ENCODE results near the gene FRAS1. TPM values are rescaled to one million over a fixed set of nuclear protein-coding genes. Genes with fewer than 3 reads are reported as not detected.
"Not testable (repeated sequence)": the region's sequence is repeated elsewhere in the genome, so short reads cannot be mapped to it uniquely, and the experiment has no call there.

FRAS1 gene
- total RNA-seq, 5 donors from 2014 or later (not counting 1 experiment from before 2014, with no cell fraction given): 0.23 to 0.39 (median 0.32) TPM; not detected in 2

GRCh38 chr4:78092350-78092749, 35.2 kb downstream of the FRAS1 start:
- H3K9me3 Mint-ChIP-seq; H3K4me3 Mint-ChIP-seq; H3K36me3 Mint-ChIP-seq; POLR2A ChIA-PET; H3K27me3 ChIP-seq (replicated peaks in 1 of 2; ENCODE audit: control insufficient read depth in 2 of 2, extremely low read depth in 1 of 2, insufficient read depth in 2 of 2, low read length in 1 of 2); H3K36me3 ChIP-seq (ENCODE audit: control insufficient read depth in 2 of 2, extremely low read depth in 1 of 2, insufficient read depth in 1 of 2, low read length in 1 of 2); H3K27ac Mint-ChIP-seq; H3K4me1 Mint-ChIP-seq; H3K9me3 ChIP-seq; H3K4me1 ChIP-seq (ENCODE audit: control insufficient read depth in 1 of 2, extremely low read depth in 1 of 2, insufficient read depth in 2 of 2, low read length in 2 of 2); H3K27ac ChIP-seq (ENCODE audit: low read length); DNase-seq; ATAC-seq (replicated peaks in 1 of 4); H3K4me3 ChIP-seq (ENCODE audit: control insufficient read depth in 1 of 2, extremely low read depth in 1 of 2, low read length in 1 of 2): not testable (repeated sequence)
- CTCF ChIA-PET: interaction anchor here (0.5 to 0.7 kb wide), 3 partner anchors 19 to 424 kb away, joined by 3 to 8 read pairs (median 3); no protein-coding TSS in a partner anchor
- 80% methylated on average over 2 of the region's 5 CpGs for WGBS (ENCODE audit: insufficient coverage)
- H3K27me3 Mint-ChIP-seq: peaks cover 4 to 16% of the 10 kb centered on the region in 2 donors

- H3K36me3 Mint-ChIP-seq: no peaks in the 10 kb centered on the region
- H3K27me3 Mint-ChIP-seq: peaks cover 4 to 18% of the 10 kb centered on the region in 2 donors
- Histone ChIP-seq H3K9me3 (no peaks in the 10 kb centered on the region), H3K4me3 (ENCODE audit: control insufficient read depth in 1 of 2, extremely low read depth in 1 of 2, low read length in 1 of 2) (no peak overlapping the region), H3K36me3 (ENCODE audit: control insufficient read depth in 2 of 2, extremely low read depth in 1 of 2, insufficient read depth in 1 of 2, low read length in 1 of 2) (no peaks in the 10 kb centered on the region), H3K27ac (ENCODE audit: low read length) (no peak overlapping the region), H3K4me1 (ENCODE audit: control insufficient read depth in 1 of 2, extremely low read depth in 1 of 2, insufficient read depth in 2 of 2, low read length in 2 of 2) (no peaks in the 10 kb centered on the region), H3K27me3 (replicated peaks in 1 of 2; ENCODE audit: control insufficient read depth in 2 of 2, extremely low read depth in 1 of 2, insufficient read depth in 2 of 2, low read length in 1 of 2) (no peaks in the 10 kb centered on the region)
- H3K27ac Mint-ChIP-seq: no peak overlapping the region
- no peak overlapping the region for H3K4me3 Mint-ChIP-seq
- no peaks in the 10 kb centered on the region for H3K4me1 Mint-ChIP-seq
- ChIA-PET POLR2A (no interaction called here), CTCF (no interaction called here)
- no peak for DNase-seq
- peaks cover 0 to 11% (median 7%) of the 10 kb centered on the region in 3 donors for H3K9me3 Mint-ChIP-seq
- ATAC-seq (replicated peaks in 1 of 4): no peak
Measured at GRCh38 chr4:78092850-78093249, 35.7 kb downstream of the FRAS1 start.

GRCh38 chr4:78095081-78095480, 38.0 kb downstream of the FRAS1 start:
- no peaks in the 10 kb centered on the region for H3K4me1 ChIP-seq (ENCODE audit: control insufficient read depth in 1 of 2, extremely low read depth in 1 of 2, insufficient read depth in 2 of 2, low read length in 2 of 2)
- H3K9me3 ChIP-seq: no peaks in the 10 kb centered on the region
- H3K27ac ChIP-seq (ENCODE audit: low read length): no peak overlapping the region
- no peak overlapping the region for H3K27ac Mint-ChIP-seq
- H3K27me3 Mint-ChIP-seq: peaks cover 4 to 18% of the 10 kb centered on the region in 2 donors
- ATAC-seq (replicated peaks in 1 of 4) (no peak), DNase-seq (no peak)
- CTCF ChIA-PET: no interaction called here
- POLR2A ChIA-PET: no interaction called here
- peaks cover 0 to 11% (median 7%) of the 10 kb centered on the region in 3 donors for H3K9me3 Mint-ChIP-seq
- no peaks in the 10 kb centered on the region for H3K36me3 Mint-ChIP-seq
- no CpG with 5 or more reads among the region's 2 CpGs for WGBS (ENCODE audit: insufficient coverage)
- no peaks in the 10 kb centered on the region for H3K27me3 ChIP-seq (replicated peaks in 1 of 2; ENCODE audit: control insufficient read depth in 2 of 2, extremely low read depth in 1 of 2, insufficient read depth in 2 of 2, low read length in 1 of 2)
- no peaks in the 10 kb centered on the region for H3K36me3 ChIP-seq (ENCODE audit: control insufficient read depth in 2 of 2, extremely low read depth in 1 of 2, insufficient read depth in 1 of 2, low read length in 1 of 2)
- no peak overlapping the region for H3K4me3 ChIP-seq (ENCODE audit: control insufficient read depth in 1 of 2, extremely low read depth in 1 of 2, low read length in 1 of 2)
- H3K4me3 Mint-ChIP-seq: no peak overlapping the region
- no peaks in the 10 kb centered on the region for H3K4me1 Mint-ChIP-seq

- Histone ChIP-seq H3K36me3 (ENCODE audit: control insufficient read depth in 2 of 2, extremely low read depth in 1 of 2, insufficient read depth in 1 of 2, low read length in 1 of 2) (no peaks in the 10 kb centered on the region), H3K27me3 (replicated peaks in 1 of 2; ENCODE audit: control insufficient read depth in 2 of 2, extremely low read depth in 1 of 2, insufficient read depth in 2 of 2, low read length in 1 of 2) (no peaks in the 10 kb centered on the region), H3K4me1 (ENCODE audit: control insufficient read depth in 1 of 2, extremely low read depth in 1 of 2, insufficient read depth in 2 of 2, low read length in 2 of 2) (no peaks in the 10 kb centered on the region), H3K27ac (ENCODE audit: low read length) (no peak overlapping the region), H3K9me3 (no peaks in the 10 kb centered on the region), H3K4me3 (ENCODE audit: control insufficient read depth in 1 of 2, extremely low read depth in 1 of 2, low read length in 1 of 2) (no peak overlapping the region)
- Mint-ChIP-seq H3K27ac (no peak overlapping the region), H3K36me3 (no peaks in the 10 kb centered on the region), H3K4me3 (no peak overlapping the region), H3K4me1 (no peaks in the 10 kb centered on the region), H3K27me3 (peaks cover 0 to 11% of the 10 kb centered on the region in 2 donors), H3K9me3 (peaks cover 0 to 11% (median 7%) of the 10 kb centered on the region in 3 donors)
- CTCF ChIA-PET: no interaction called here
- POLR2A ChIA-PET: no interaction called here
- DNase-seq (no peak), ATAC-seq (replicated peaks in 1 of 4) (no peak)
- 100% methylated on average over 1 of the region's 3 CpGs for WGBS (ENCODE audit: insufficient coverage)
Measured at GRCh38 chr4:78099058-78099457, 41.9 kb downstream of the FRAS1 start.

- H3K4me3 Mint-ChIP-seq: no peak overlapping the region
- DNase-seq (no peak), ATAC-seq (replicated peaks in 1 of 4) (no peak)
- ChIA-PET CTCF (no interaction called here), POLR2A (no interaction called here)
- no peak overlapping the region for H3K27ac Mint-ChIP-seq
- H3K9me3 Mint-ChIP-seq: peaks cover 0 to 11% (median 7%) of the 10 kb centered on the region in 3 donors
- H3K4me1 Mint-ChIP-seq: no peaks in the 10 kb centered on the region
- Histone ChIP-seq H3K27me3 (replicated peaks in 1 of 2; ENCODE audit: control insufficient read depth in 2 of 2, extremely low read depth in 1 of 2, insufficient read depth in 2 of 2, low read length in 1 of 2) (no peaks in the 10 kb centered on the region), H3K36me3 (ENCODE audit: control insufficient read depth in 2 of 2, extremely low read depth in 1 of 2, insufficient read depth in 1 of 2, low read length in 1 of 2) (no peaks in the 10 kb centered on the region), H3K4me3 (ENCODE audit: control insufficient read depth in 1 of 2, extremely low read depth in 1 of 2, low read length in 1 of 2) (no peak overlapping the region), H3K4me1 (ENCODE audit: control insufficient read depth in 1 of 2, extremely low read depth in 1 of 2, insufficient read depth in 2 of 2, low read length in 2 of 2) (no peaks in the 10 kb centered on the region), H3K9me3 (no peaks in the 10 kb centered on the region), H3K27ac (ENCODE audit: low read length) (no peak overlapping the region)
- no peaks in the 10 kb centered on the region for H3K36me3 Mint-ChIP-seq
- peaks cover 2 to 14% of the 10 kb centered on the region in 2 donors for H3K27me3 Mint-ChIP-seq
Measured at GRCh38 chr4:78100060-78100459, 42.9 kb downstream of the FRAS1 start.

GRCh38 chr4:78119698-78120097, 62.6 kb downstream of the FRAS1 start:
- CTCF ChIA-PET: no interaction called here
- Mint-ChIP-seq H3K9me3 (peaks cover 0 to 8% (median 4%) of the 10 kb centered on the region in 3 donors), H3K27me3 (peaks cover 4 to 16% of the 10 kb centered on the region in 2 donors), H3K4me1 (no peaks in the 10 kb centered on the region), H3K27ac (no peak overlapping the region), H3K36me3 (no peaks in the 10 kb centered on the region), H3K4me3 (no peak overlapping the region)
- H3K27ac ChIP-seq (ENCODE audit: low read length): no peak overlapping the region
- WGBS (ENCODE audit: insufficient coverage): no CpG with 5 or more reads among the region's 2 CpGs
- POLR2A ChIA-PET: no interaction called here
- H3K27me3 ChIP-seq (replicated peaks in 1 of 2; ENCODE audit: control insufficient read depth in 2 of 2, extremely low read depth in 1 of 2, insufficient read depth in 2 of 2, low read length in 1 of 2): no peaks in the 10 kb centered on the region
- no peak for ATAC-seq (replicated peaks in 1 of 4)
- H3K4me1 ChIP-seq (ENCODE audit: control insufficient read depth in 1 of 2, extremely low read depth in 1 of 2, insufficient read depth in 2 of 2, low read length in 2 of 2): no peaks in the 10 kb centered on the region
- H3K4me3 ChIP-seq (ENCODE audit: control insufficient read depth in 1 of 2, extremely low read depth in 1 of 2, low read length in 1 of 2): no peak overlapping the region
- no peaks in the 10 kb centered on the region for H3K36me3 ChIP-seq (ENCODE audit: control insufficient read depth in 2 of 2, extremely low read depth in 1 of 2, insufficient read depth in 1 of 2, low read length in 1 of 2)
- DNase-seq: no peak
- no peaks in the 10 kb centered on the region for H3K9me3 ChIP-seq

Measured in T-cell (primary cell).